Measurements from ENCODE around the gene BMP2.

BMP2 gene

DNA sequence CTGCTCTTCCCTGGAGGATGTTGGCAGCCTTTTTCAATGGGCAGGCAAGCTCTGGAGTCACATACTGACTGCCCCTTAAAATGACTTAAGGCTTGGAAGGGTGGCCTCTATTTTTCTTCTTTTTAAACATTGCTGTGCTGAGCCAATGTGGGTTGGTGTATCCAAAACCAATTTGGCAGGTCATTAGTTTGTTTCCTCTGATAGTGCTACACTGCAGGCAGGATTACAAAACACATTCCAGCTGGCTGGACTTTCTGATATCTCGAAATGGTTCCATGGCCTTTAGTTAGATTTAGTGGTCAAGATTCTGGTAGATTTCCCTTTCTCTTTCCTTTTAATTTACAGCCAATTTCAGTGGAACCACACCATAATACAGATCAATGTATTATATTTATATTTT is 28.1 kb upstream of the BMP2 start:
- Histone ChIP-seq H3K27me3 (ENCODE audit: control insufficient read depth, insufficient read depth, low read length, poor library complexity, severe bottlenecking) (no peaks in the 10 kb centered on the region), H3K4me1 (ENCODE audit: control insufficient read depth, insufficient read depth, low read length) (no peaks in the 10 kb centered on the region), H3K27ac (ENCODE audit: insufficient read depth, low read depth, low read length, poor library complexity, severe bottlenecking) (no peak overlapping the region), H3K9me3 (ENCODE audit: control insufficient read depth, low read length) (no peaks in the 10 kb centered on the region), H3K4me3 (ENCODE audit: insufficient read depth, low read depth, low read length) (no peak overlapping the region), H3K36me3 (ENCODE audit: control insufficient read depth, insufficient read depth, low read length) (no peaks in the 10 kb centered on the region)
- WGBS, 2 experiments = 93 to 100% methylated on average over 1 of the region's 1 CpG

DNA sequence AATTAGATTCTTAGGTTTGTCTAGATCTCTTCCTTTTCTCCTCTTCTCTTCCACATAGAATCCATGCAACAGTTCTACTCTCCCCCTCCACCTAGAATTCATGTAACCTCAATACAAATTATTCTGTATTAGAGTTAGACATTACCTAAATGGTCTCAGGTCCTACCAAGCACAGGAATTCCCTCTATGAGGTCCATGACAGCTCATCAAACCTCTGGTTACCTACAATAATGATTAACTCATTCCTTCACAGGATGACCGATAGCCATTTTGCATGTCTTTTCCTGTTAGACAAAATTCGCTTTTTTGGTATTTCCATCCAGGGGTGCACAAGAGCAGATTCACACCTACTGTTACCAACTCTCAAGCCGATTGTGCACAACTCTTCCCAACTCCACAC is 27.4 kb upstream of the BMP2 start:
- Histone ChIP-seq H3K4me3 (ENCODE audit: insufficient read depth, low read depth, low read length) (no peak overlapping the region), H3K9me3 (ENCODE audit: control insufficient read depth, low read length) (no peaks in the 10 kb centered on the region), H3K27ac (ENCODE audit: insufficient read depth, low read depth, low read length, poor library complexity, severe bottlenecking) (no peak overlapping the region), H3K27me3 (ENCODE audit: control insufficient read depth, insufficient read depth, low read length, poor library complexity, severe bottlenecking) (no peaks in the 10 kb centered on the region), H3K4me1 (ENCODE audit: control insufficient read depth, insufficient read depth, low read length) (no peaks in the 10 kb centered on the region), H3K36me3 (ENCODE audit: control insufficient read depth, insufficient read depth, low read length) (no peaks in the 10 kb centered on the region)
- 92 to 96% methylated on average over 3 of the region's 3 CpGs for WGBS, 2 experiments

DNA sequence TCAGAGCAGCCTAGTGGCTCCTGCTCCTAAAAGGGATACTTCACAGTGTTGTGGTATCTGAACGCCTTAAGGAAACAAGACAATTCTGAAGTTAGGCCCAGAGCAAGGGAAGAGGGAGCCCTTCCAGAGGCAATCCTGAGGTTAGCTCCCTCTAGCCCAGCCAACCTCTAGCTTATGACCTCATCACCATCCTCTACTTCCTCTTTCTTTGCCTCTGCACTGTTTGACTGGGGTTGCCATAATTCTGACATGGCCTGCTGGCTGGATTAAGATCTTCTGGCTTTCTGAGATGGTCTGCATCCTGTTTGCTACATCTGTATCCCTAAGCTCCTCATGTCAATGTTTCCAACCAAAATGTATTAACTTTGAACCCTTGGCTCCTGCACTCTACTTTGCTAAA is 23.3 kb upstream of the BMP2 start:
- no peaks in the 10 kb centered on the region for H3K4me1 ChIP-seq (ENCODE audit: control insufficient read depth, insufficient read depth, low read length)
- H3K9me3 ChIP-seq (ENCODE audit: control insufficient read depth, low read length) = no peaks in the 10 kb centered on the region
- 85 to 90% methylated on average over 1 of the region's 1 CpG for WGBS, 2 experiments
- H3K27ac ChIP-seq (ENCODE audit: insufficient read depth, low read depth, low read length, poor library complexity, severe bottlenecking) = no peak overlapping the region
- H3K27me3 ChIP-seq (ENCODE audit: control insufficient read depth, insufficient read depth, low read length, poor library complexity, severe bottlenecking) = no peaks in the 10 kb centered on the region
- no peak overlapping the region for H3K4me3 ChIP-seq (ENCODE audit: insufficient read depth, low read depth, low read length)
- no peaks in the 10 kb centered on the region for H3K36me3 ChIP-seq (ENCODE audit: control insufficient read depth, insufficient read depth, low read length)

DNA sequence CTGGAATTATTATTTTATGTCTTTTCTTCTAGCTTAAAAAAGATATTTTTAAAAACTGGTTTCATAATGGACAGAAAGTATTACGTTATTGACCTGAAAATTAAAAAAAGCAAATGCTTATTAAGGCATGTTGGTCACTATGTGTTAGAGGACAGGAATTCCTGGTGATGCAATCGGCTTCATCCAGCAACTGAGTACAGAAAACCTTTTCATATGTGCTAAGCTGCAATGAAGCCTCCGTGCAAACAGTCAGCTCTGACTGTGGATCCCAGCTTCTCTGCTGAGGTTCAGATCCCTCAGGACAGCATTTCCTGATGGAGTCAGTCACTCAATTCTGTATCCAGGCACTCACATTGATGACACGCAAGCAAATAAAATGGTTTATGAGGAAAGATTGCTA is 22.7 kb upstream of the BMP2 start:
- WGBS, 2 experiments = 94% methylated on average over 4 of the region's 4 CpGs
- H3K9me3 ChIP-seq (ENCODE audit: control insufficient read depth, low read length) = no peaks in the 10 kb centered on the region
- H3K4me3 ChIP-seq (ENCODE audit: insufficient read depth, low read depth, low read length) = no peak overlapping the region
- H3K27ac ChIP-seq (ENCODE audit: insufficient read depth, low read depth, low read length, poor library complexity, severe bottlenecking) = no peak overlapping the region
- no peaks in the 10 kb centered on the region for H3K4me1 ChIP-seq (ENCODE audit: control insufficient read depth, insufficient read depth, low read length)
- H3K27me3 ChIP-seq (ENCODE audit: control insufficient read depth, insufficient read depth, low read length, poor library complexity, severe bottlenecking) = no peaks in the 10 kb centered on the region
- H3K36me3 ChIP-seq (ENCODE audit: control insufficient read depth, insufficient read depth, low read length) = no peaks in the 10 kb centered on the region

DNA sequence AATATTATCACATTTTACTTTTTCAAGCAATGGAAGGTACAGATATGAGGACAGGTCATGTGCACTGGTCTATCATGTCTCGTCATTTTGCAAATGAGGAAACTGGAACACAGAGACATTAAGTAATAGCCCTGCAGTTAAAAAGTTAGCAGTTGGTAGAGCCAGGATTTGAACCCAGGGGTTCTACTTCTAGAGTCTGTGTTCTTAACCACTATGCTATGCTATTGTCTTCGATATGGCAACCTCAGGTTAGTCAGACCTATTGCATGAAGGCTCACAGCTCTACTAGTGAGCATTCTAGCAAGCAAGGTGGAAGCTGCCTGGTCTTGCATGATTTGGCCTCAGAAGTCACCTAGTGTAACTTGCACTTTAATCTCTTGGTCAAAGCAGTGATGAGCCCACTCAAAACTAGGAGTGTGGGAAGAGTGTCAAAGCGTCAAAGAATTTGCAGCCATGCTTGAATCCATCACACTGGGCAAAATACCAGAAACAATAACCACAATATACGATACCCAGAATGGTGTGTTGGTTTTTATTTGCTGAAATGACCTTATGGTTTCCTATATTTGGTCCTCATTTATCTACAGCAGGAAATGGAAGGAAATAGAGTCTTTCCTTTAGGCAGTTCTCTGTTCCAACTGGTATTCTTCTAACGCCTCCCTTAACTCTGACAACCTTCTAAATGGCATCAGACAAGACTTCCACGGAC is 20.4 kb upstream of the BMP2 start:
- Histone ChIP-seq H3K4me1 (ENCODE audit: control insufficient read depth, insufficient read depth, low read length) (no peaks in the 10 kb centered on the region), H3K9me3 (ENCODE audit: control insufficient read depth, low read length) (no peaks in the 10 kb centered on the region), H3K4me3 (ENCODE audit: insufficient read depth, low read depth, low read length) (no peak overlapping the region), H3K36me3 (ENCODE audit: control insufficient read depth, insufficient read depth, low read length) (no peaks in the 10 kb centered on the region), H3K27me3 (ENCODE audit: control insufficient read depth, insufficient read depth, low read length, poor library complexity, severe bottlenecking) (no peaks in the 10 kb centered on the region), H3K27ac (ENCODE audit: insufficient read depth, low read depth, low read length, poor library complexity, severe bottlenecking) (no peak overlapping the region)
- WGBS, 2 experiments = 92 to 93% methylated on average over 5 to 6 of the region's 6 CpGs

DNA sequence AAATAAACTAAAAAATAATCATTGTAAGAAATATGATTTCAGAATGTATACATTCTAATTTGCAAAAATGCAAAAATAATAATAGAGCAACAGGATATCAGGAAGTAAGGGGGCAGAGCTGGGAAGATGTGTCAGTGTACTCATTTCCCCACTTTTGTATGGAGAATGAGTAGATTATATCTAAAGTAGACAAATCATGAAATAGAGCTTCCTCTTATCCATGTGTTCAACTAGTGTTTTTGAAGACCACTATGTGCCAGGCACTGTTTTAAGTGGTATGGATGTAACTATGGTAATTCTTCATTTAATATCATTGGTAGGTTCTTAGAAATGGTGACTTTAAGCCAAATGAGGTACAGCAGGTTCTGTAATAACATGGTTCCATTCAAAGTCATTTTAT is 17.0 kb upstream of the BMP2 start:
- no peaks in the 10 kb centered on the region for H3K9me3 ChIP-seq (ENCODE audit: control insufficient read depth, low read length)
- no peaks in the 10 kb centered on the region for H3K36me3 ChIP-seq (ENCODE audit: control insufficient read depth, insufficient read depth, low read length)
- no peak overlapping the region for H3K27ac ChIP-seq (ENCODE audit: insufficient read depth, low read depth, low read length, poor library complexity, severe bottlenecking)
- no peaks in the 10 kb centered on the region for H3K4me1 ChIP-seq (ENCODE audit: control insufficient read depth, insufficient read depth, low read length)
- no peak overlapping the region for H3K4me3 ChIP-seq (ENCODE audit: insufficient read depth, low read depth, low read length)
- no peaks in the 10 kb centered on the region for H3K27me3 ChIP-seq (ENCODE audit: control insufficient read depth, insufficient read depth, low read length, poor library complexity, severe bottlenecking)

DNA sequence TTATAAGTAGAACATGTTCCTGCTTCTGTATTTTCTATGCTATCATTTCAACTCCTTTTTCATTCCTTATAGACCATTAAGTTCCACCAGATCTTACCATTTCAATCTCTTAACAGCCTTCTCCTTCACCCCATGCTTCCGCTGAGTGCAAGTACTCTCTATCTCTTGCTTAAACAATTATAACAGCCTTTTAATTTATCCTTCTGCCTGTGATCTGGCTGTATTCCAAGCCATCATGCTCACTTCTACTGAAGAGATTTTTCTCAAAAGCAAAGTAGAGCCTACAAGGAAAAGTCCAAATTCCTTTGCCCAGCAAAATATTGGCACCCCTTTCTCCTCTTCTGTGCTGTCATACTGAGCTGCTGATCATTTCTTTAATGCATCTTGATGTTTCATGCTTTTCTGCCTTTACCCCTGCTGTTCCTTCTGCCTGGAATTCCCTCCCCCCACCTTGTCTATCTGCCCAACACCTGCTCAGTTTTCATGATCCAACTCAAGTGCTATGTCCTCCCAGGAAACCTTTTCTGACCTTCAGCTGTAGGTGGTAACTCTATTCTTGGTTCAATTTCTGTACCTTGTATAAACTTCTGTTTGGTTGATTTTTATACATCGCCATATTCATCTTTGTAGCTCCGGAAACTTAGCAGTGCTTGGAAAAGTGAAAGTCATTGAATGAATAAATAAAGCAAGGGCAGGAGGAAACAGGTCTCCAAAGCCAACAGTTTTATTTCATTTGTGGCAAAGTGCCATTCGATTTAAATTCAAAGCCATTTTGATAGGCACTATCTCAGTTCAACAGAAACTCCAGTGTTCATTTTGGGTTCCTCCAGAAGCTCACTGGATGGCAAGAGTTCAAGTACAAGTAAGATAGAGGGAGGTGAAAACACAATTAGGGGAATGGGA is 10.5 kb upstream of the BMP2 start:
- Histone ChIP-seq H3K4me3 (ENCODE audit: insufficient read depth, low read depth, low read length) (no peak overlapping the region), H3K9me3 (ENCODE audit: control insufficient read depth, low read length) (no peaks in the 10 kb centered on the region), H3K4me1 (ENCODE audit: control insufficient read depth, insufficient read depth, low read length) (no peaks in the 10 kb centered on the region), H3K27me3 (ENCODE audit: control insufficient read depth, insufficient read depth, low read length, poor library complexity, severe bottlenecking) (no peaks in the 10 kb centered on the region), H3K27ac (ENCODE audit: insufficient read depth, low read depth, low read length, poor library complexity, severe bottlenecking) (no peak overlapping the region), H3K36me3 (ENCODE audit: control insufficient read depth, insufficient read depth, low read length) (no peaks in the 10 kb centered on the region)
- WGBS, 2 experiments = 94 to 95% methylated on average over 4 of the region's 4 CpGs

DNA sequence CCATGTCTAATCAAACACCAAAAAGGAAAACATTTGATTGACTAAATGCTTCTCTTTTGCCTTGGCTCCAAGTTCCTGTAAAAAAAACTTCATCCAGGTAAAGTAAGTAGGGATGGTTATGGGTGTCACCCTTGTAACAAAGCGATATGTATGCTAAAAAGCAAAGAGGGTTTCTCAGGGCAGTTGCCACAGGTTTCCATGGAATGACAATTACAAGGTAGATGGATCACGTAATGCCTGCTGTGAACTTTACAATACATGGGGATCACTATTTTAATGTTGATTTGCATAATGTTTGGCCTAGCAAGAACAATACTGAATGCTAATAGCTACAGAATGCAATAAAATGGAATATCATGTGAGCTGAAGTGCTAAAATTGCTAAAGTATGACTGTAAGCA is 2.9 kb upstream of the BMP2 start:
- no peak overlapping the region for H3K27ac ChIP-seq (ENCODE audit: insufficient read depth, low read depth, low read length, poor library complexity, severe bottlenecking)
- no peaks in the 10 kb centered on the region for H3K9me3 ChIP-seq (ENCODE audit: control insufficient read depth, low read length)
- H3K27me3 ChIP-seq (ENCODE audit: control insufficient read depth, insufficient read depth, low read length, poor library complexity, severe bottlenecking) = peaks cover 19% of the 10 kb centered on the region
- 53 to 67% methylated on average over 2 of the region's 2 CpGs for WGBS, 2 experiments
- H3K4me3 ChIP-seq (ENCODE audit: insufficient read depth, low read depth, low read length) = no peak overlapping the region
- H3K36me3 ChIP-seq (ENCODE audit: control insufficient read depth, insufficient read depth, low read length) = no peaks in the 10 kb centered on the region
- no peaks in the 10 kb centered on the region for H3K4me1 ChIP-seq (ENCODE audit: control insufficient read depth, insufficient read depth, low read length)

DNA sequence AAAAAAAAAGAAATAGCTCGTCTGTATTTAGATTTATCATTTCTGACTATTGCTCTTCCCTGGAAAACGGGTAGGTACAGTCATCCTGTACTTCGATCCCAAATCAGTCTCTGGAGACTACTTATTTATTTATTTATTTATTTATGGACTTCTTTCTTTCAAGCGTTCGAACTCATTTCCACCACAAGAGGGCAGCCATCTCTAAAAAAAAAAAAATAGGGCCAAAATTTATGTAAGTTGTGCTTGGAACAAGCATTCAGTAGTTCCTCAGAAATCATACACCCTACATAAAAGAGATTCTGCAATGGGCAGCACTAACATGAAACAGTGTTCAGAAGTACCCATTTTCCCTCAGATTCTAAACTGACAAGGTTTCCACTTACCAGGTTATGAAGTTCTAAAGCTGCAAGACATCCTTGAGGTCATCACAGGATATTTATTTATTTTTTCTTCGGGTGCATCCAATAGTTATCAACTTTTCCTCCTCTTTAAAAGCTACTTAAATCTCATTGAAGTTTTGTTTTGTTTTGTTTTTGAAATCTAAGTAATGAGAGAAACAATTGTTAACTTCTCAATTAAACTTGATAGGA is 1.9 kb upstream of the BMP2 start:
- no peaks in the 10 kb centered on the region for H3K4me1 ChIP-seq (ENCODE audit: control insufficient read depth, insufficient read depth, low read length)
- no peaks in the 10 kb centered on the region for H3K36me3 ChIP-seq (ENCODE audit: control insufficient read depth, insufficient read depth, low read length)
- H3K27ac ChIP-seq (ENCODE audit: insufficient read depth, low read depth, low read length, poor library complexity, severe bottlenecking) = no peak overlapping the region
- no peaks in the 10 kb centered on the region for H3K9me3 ChIP-seq (ENCODE audit: control insufficient read depth, low read length)
- no peak overlapping the region for H3K4me3 ChIP-seq (ENCODE audit: insufficient read depth, low read depth, low read length)
- 44% methylated on average over 4 of the region's 6 CpGs; no CpG with 5 or more reads in 1 of the 2 experiments for WGBS, 2 experiments
- H3K27me3 ChIP-seq (ENCODE audit: control insufficient read depth, insufficient read depth, low read length, poor library complexity, severe bottlenecking) = peaks cover 29% of the 10 kb centered on the region

DNA sequence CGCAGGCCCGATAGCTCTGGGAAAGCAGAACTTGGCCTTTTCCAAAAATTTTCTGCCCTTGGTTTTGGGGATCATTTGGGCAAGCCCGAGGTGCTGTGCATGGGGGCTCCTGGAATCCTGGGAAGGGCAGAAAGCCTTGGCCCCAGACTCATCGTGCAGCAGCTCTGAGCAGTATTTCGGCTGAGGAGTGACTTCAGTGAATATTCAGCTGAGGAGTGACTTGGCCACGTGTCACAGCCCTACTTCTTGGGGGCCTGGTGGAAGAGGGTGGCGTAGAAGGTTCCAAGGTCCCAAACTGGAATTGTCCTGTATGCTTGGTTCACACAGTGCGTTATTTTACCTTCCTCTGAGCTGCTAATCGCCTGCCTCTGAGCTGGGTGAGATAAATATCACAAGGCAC is 1.1 kb upstream of the BMP2 start:
- Histone ChIP-seq H3K4me1 (ENCODE audit: control insufficient read depth, insufficient read depth, low read length) (no peaks in the 10 kb centered on the region), H3K4me3 (ENCODE audit: insufficient read depth, low read depth, low read length) (no peak overlapping the region), H3K36me3 (ENCODE audit: control insufficient read depth, insufficient read depth, low read length) (no peaks in the 10 kb centered on the region), H3K27ac (ENCODE audit: insufficient read depth, low read depth, low read length, poor library complexity, severe bottlenecking) (no peak overlapping the region), H3K27me3 (ENCODE audit: control insufficient read depth, insufficient read depth, low read length, poor library complexity, severe bottlenecking) (peaks cover 33% of the 10 kb centered on the region), H3K9me3 (ENCODE audit: control insufficient read depth, low read length) (no peaks in the 10 kb centered on the region)
- WGBS, 2 experiments = 73 to 75% methylated on average over 9 of the region's 9 CpGs

Measured in ectodermal cell (in vitro differentiated cells).